ENCODE data around the gene SERPINE2.

Gene SERPINE2

DNA sequence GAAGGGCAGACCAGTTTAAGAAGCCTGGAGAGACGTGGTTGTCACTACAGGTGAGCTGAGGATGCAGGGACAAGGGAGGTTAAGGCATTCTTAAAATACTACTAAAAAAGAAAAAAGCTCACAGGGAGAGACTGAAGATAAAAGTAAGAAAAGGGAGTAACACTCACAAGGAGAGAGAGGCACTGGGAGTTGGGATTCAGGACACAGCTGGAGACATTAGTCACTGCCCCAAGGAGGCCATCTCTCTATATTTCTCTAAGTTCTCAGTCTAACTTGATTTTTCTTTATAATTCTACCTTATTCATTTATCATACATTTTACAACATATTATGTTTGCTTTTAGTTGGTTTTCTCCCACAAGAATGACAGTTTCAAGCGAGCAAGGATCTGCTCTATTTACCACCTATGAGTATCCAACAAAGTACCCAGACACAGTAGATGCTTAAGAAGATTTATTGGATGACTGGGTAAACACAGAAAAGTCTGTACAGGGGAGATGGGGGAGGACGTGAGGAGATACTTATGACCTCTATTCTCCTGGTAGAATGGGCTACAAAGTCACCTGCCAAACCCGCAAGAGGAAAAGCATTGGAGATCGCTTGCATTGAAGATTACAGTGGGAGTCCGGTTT lies 2.2 kb downstream of the SERPINE2 start:
- no peak for DNase-seq
- TF ChIP-seq POLR2A (IDR thresholded peaks at IDR 0.05; ENCODE audit: low read length) (no peak), GATA1 (IDR thresholded peaks at IDR 0.05; ENCODE audit: low read depth, low read length) (no peak)

DNA sequence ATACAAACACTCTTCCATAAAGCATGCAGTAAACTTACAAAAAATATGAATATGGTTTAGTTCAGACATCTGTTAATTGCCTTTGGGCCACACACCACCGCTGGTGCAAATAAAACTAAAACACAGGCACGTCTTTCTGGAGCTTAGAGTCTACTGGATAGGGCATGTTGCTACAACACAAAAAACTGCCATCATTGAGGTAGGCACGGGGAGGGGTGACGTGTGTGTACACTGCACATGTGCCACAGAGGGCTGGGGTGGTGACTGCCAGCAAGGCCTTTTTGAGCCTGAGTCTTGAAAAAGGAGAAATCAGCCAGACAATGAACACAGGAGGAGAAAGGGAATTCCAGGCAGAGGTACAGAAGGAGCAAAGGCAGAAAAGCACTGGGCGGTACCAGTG lies 5.1 kb downstream of the SERPINE2 start:
- no peak for DNase-seq
- TF ChIP-seq POLR2A (IDR thresholded peaks at IDR 0.05; ENCODE audit: low read length) = no peak
- no peak for TF ChIP-seq GATA1 (IDR thresholded peaks at IDR 0.05; ENCODE audit: low read depth, low read length)

DNA sequence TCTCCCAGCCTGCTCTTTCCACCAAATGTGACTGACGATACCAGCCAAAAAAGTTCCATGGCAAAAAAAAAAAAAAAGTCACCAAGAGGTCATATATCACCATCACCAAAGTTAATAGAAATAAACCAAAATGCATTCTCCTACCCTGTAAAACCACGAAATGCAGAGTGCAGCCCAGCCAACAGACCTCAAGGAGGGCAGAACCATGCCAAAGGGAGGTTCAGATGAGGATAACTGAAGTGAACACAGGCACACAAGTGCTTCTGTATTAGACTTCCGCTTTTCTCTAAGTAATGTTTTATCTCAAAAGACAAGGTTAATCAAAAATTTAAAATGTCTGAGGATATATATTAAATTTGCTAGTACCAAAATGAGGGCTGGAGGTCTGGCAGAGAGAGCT lies 5.5 kb downstream of the SERPINE2 start:
- TF ChIP-seq GATA1 (IDR thresholded peaks at IDR 0.05; ENCODE audit: low read depth, low read length) (no peak), POLR2A (IDR thresholded peaks at IDR 0.05; ENCODE audit: low read length) (no peak)
- DNase-seq = no peak

DNA sequence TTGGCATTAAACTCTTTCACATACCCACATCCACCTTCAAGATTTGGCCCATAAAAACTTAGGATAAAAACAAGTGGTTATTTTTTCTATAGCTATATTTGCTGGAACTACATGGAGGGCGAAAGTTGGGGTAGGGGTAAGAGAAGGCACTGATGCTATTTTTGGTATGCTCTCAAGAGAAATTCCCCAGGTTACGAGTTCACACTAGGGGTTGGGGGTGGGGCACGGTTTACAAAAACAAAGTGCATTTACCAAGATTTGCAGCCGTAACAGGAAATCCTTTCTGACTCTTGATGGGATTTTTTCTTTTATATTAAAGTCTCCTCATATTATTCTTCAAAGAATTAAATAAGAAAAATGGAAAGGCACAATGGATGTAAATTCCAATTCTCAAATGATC lies 6.8 kb downstream of the SERPINE2 start:
- TF ChIP-seq GATA1 (IDR thresholded peaks at IDR 0.05; ENCODE audit: low read depth, low read length) (no peak), POLR2A (IDR thresholded peaks at IDR 0.05; ENCODE audit: low read length) (no peak)

DNA sequence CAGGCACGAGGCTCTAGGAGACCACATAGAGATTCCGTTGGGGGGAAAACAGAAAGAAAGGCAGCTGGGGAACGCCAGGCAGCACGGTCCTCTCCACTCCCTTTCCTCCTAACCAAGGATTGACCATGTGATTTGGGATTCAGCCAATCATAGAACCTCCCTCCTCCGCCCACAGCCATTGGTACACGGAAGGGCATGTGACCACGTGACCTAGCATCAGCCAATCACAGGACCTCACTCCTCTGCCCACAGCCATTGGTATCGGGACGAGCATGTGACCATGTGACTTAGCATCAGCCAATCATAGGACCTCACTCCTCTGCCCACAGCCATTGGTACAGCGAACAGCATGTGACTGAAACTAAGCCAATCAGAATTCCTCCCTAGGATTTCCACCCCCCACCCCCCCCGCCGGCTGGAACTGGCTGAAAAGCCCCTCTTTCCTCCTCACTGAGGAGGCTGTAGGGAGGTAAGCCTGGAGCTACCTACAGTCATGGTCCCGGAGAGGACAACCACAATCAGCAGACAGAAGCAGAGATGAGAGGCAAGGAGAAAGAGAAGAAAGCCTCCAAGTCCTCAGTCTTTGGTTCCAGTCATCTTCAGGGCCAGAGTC lies 7.6 kb downstream of the SERPINE2 start:
- TF ChIP-seq POLR2A (IDR thresholded peaks at IDR 0.05; ENCODE audit: low read length) = no peak

More for the DNA sequence above, 6.8 kb downstream of the SERPINE2 start:
- no peak for DNase-seq

DNA sequence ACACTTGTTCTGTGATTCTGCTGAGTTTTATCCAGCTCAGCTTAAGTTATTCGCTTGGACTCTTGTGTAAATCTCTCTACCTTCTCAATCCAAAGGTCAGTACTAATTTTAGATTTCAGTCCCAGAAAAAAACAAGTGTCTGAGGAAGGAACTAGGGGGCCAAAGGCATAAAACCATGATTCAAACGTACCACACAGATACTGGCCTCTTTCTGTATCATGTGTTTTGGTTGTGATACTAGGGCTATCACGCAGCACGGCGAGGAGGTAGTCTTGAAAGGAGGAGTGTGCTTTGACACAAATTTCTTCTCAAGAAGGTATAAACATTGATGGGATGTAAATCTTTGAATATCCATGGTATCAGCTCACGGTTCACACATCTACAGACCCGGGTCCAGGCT lies 8.3 kb downstream of the SERPINE2 start:
- no peak for DNase-seq
- TF ChIP-seq POLR2A (IDR thresholded peaks at IDR 0.05; ENCODE audit: low read length) (no peak), GATA1 (IDR thresholded peaks at IDR 0.05; ENCODE audit: low read depth, low read length) (no peak)

More for the DNA sequence above, 7.6 kb downstream of the SERPINE2 start:
- peak; percentile 20 to 27 for DNase-seq

DNA sequence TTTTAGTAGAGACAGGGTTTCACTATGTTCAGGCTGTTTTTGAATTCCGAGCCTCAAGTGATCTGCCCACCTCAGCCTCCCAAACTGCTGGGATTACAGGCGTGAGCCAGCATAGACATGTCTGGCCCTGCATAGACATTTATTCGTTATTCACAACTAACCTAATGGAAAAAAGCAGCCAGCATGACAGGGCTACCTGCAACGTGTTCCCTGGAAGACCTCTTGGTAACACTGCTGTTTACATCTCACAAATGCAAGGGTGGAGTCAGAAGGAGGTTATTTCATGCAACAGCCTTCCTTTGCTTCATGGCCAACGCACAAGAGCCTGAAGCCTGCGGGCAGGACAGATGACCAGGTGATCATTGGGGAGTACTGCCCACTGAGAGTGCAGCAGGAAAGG lies 9.2 kb downstream of the SERPINE2 start:
- TF ChIP-seq GATA1 (IDR thresholded peaks at IDR 0.05; ENCODE audit: low read depth, low read length) (no peak), POLR2A (IDR thresholded peaks at IDR 0.05; ENCODE audit: low read length) (no peak)
- DNase-seq = no peak

DNA sequence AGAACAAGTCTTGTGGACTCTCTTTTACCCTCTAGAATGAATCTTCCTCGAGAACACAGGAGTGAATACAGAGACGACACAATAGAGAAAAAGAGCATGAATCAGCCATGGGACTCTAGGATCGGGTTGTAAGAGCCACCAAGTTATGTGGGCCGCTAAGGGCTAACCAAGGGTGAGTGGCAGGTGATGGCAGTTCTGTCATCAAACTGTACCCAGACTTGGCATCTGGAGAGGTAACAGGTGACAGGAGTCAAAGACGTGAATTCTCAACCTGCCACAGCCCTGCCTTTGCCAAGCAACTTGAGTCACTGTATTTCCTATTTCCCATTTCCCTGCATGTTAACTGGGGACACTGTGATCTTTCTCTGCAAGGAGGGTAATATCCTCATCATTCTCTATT lies 11.2 kb downstream of the SERPINE2 start:
- DNase-seq = no peak
- TF ChIP-seq GATA1 (IDR thresholded peaks at IDR 0.05; ENCODE audit: low read depth, low read length) (no peak), POLR2A (IDR thresholded peaks at IDR 0.05; ENCODE audit: low read length) (no peak)

DNA sequence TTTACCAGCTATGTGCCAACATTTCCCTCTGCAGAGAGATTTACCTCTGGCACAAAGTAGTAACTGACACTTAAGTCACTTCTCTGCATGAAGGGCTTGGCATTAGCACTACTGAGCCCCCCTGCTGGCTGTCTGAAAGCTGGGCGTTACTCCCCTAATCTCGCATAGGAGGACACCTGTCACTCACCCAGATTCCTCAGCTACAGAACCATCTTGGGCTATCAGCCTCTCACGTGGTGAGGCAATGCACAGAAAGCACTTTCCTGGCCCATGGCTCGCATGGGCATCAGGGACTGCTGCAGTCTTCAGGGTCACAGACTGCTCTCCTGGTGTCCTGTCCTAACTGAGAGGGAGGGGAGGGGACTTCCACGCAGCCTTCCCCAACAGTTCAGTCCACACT lies 12.0 kb downstream of the SERPINE2 start:
- TF ChIP-seq POLR2A (IDR thresholded peaks at IDR 0.05; ENCODE audit: low read length) (no peak), GATA1 (IDR thresholded peaks at IDR 0.05; ENCODE audit: low read depth, low read length) (no peak)
- DNase-seq = peak in 1 of 2 experiments; percentile 5

DNA sequence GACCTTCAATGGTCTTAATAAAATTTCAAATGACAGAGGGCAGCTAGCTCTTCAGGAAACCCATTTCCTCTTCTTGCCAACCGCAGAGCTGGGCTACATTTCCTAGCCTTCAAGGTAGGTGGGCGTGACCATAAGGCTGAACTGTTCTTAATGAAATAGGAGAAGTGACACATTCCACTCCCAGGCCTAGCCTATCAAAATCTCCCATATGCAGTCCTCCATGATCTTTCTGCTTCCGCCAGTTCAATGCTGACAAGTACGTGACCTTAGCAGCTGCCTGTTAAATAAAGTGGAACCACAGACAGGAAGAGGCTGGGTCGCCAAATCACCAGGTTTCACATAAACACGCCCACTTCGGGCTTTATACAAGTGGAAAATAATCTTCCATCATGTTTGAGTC lies 13.2 kb downstream of the SERPINE2 start:
- DNase-seq = peak in 1 of 2 experiments; percentile 6
- TF ChIP-seq POLR2A (IDR thresholded peaks at IDR 0.05; ENCODE audit: low read length) (no peak), GATA1 (IDR thresholded peaks at IDR 0.05; ENCODE audit: low read depth, low read length) (no peak)

DNA sequence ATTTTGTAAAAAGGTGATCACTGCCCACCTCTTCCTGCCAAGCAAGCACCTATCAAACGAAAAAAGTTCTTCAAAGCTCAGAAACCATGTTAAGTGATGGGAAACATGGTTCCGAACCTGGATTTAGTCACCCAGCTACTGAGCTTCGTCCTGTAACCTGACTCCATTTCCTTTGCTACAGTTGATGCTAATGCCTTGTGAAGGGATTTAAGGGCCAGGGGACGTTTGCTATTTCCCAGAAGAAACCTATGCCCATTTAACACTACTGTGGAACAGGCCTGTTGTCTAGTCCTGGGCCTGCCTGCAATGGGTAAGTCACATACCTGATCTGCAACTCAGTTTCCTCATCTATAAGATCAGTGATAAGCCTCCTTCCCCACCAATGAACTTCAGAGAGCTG lies 14.8 kb downstream of the SERPINE2 start:
- TF ChIP-seq GATA1 (IDR thresholded peaks at IDR 0.05; ENCODE audit: low read depth, low read length) = no peak
- no peak for DNase-seq

DNA sequence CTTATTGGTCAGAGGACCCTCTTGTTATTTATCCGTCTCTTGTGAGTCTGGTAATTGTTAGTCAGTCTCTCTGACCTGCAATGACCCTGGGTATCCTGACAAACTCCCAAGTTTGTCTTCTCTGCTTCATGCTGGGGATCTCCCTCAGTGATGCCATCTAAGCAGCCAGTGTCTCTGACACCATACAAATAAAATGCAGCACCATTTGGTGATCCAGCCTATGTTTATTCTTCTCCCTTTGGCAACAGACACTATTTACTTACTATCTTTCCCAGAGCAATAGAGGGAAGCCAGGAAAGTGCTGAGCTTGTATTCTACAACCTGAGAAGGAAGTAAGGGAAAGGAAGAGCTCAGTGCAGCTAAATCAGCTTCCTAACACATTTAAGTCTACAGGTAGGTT lies 15.9 kb downstream of the SERPINE2 start:
- TF ChIP-seq GATA1 (IDR thresholded peaks at IDR 0.05; ENCODE audit: low read depth, low read length) = no peak
- no peak for TF ChIP-seq POLR2A (IDR thresholded peaks at IDR 0.05; ENCODE audit: low read length)
- no peak for DNase-seq

DNA sequence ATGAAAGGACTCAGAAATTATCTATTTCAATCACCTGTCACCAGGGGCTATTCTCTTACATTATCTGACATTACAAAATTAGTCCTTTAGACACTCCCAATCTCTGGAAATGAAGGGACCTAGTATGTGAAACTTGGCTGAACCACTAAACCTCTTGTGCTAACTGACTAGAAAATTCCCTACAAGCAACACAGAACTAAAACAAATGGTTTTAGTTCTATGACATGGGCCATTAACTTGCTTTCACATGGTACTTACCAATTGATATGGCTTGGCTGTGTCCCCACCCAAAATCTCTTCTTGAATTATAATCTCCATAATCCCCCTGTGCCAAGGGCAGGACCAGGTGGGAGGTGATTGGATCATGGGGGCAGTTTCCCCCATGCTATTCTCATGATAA lies 16.6 kb downstream of the SERPINE2 start:
- TF ChIP-seq GATA1 (IDR thresholded peaks at IDR 0.05; ENCODE audit: low read depth, low read length) (no peak), POLR2A (IDR thresholded peaks at IDR 0.05; ENCODE audit: low read length) (no peak)

DNA sequence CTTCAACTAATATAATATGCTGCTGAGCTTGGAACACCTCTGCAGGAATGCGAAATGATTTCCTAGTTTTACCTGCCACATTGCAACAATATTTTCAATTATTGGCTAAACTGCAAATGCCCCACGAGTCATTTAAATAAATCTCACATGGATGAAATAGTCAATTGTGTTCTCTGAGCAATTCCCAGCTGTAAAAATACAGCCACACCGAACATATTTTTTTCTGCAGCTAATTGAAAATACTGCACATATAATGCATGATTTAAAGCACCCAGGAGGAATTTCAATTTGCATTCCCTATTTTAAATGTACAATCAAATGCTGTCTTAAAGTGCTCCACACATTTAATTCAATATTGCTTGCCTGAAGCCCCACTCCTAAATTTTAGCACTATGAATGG lies 18.6 kb downstream of the SERPINE2 start:
- TF ChIP-seq POLR2A (IDR thresholded peaks at IDR 0.05; ENCODE audit: low read length) = no peak
- TF ChIP-seq GATA1 (IDR thresholded peaks at IDR 0.05; ENCODE audit: low read depth, low read length) = no peak

More for the DNA sequence above, 16.6 kb downstream of the SERPINE2 start:
- DNase-seq = no peak

DNA sequence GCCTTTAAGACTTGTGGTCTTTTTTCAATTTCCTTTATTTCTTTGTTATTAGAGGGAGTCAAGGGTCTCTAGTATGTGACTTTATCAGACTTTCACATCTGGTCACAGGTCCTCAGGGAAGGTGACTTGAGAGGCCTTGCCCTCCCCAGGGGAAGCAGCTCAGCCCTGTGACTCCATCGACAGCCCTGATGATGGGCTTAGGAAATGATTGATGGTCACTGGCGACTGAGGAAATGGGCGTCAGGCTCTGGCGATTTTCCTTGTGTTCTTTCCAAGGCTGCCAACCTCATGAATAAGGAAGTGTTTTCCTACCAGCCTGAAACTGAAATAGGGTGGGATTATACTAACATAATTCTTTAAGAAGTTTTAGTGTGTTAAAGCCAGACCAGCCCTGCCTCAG lies 21.1 kb downstream of the SERPINE2 start:
- TF ChIP-seq POLR2A (IDR thresholded peaks at IDR 0.05; ENCODE audit: low read length) (no peak), GATA1 (IDR thresholded peaks at IDR 0.05; ENCODE audit: low read depth, low read length) (no peak)

More for the DNA sequence above, 18.6 kb downstream of the SERPINE2 start:
- no peak for DNase-seq

More for the DNA sequence above, 21.1 kb downstream of the SERPINE2 start:
- DNase-seq = no peak

Measured in erythroblast (primary cell).